Tibial nerve (tissue), 4 donors: Measurements from ENCODE around the gene TRPC5OS. TPM values are rescaled to one million over a fixed set of nuclear protein-coding genes. Genes with fewer than 3 reads are reported as not detected.

Experiments
- DNase-seq, 2 donors: peaks; one replicate each; pipeline ENCODE4 v3.0.0-alpha.2; 2019; ENCODE audit warnings: low spot score in 2 of 2
- H3K27ac ChIP-seq, 4 donors: fragments of 200-600 bp; sonication (generic) in 3 of 4; one replicate each; pipeline ENCODE4 v1.5.1; 2017 to 2019; ENCODE audit warnings: mild to moderate bottlenecking in 1 of 4
- H3K27me3 ChIP-seq, 2 donors: fragments of 200-600 bp; sonication (generic) in 1 of 2; one replicate each; pipeline versions ENCODE4 v1.5.1 to v1.6.0; 2017 to 2019
- H3K36me3 ChIP-seq, 3 donors: fragments of 200-600 bp; sonication (generic); one replicate each; pipeline ENCODE4 v1.5.1; 2018 to 2019
- H3K4me1 ChIP-seq, 4 donors: fragments of 200-600 bp; sonication (generic) in 3 of 4; one replicate each; pipeline ENCODE4 v1.5.1; 2017 to 2019
- H3K4me3 ChIP-seq, 4 donors: fragments of 200-600 bp; sonication (generic) in 3 of 4; one replicate each; pipeline ENCODE4 v1.5.1; 2017 to 2019; ENCODE audit warnings: mild to moderate bottlenecking in 1 of 4, moderate library complexity in 1 of 4
- H3K9me3 ChIP-seq, 4 donors: fragments of 200-600 bp; sonication (generic) in 3 of 4; one replicate each; pipeline ENCODE4 v1.5.1; 2017 to 2019
- EP300 ChIP-seq, 2 donors: sonication (generic); formaldehyde crosslinking; IDR thresholded peaks; one replicate each; pipeline ENCODE4 v1.6.1; 2017; ENCODE audit warnings: antibody characterized with exemption in 2 of 2, mild to moderate bottlenecking in 1 of 2
- POLR2A ChIP-seq, 2 donors: fragments of 450-650 bp; IDR thresholded peaks; one replicate each; pipeline ENCODE4 v1.6.1; 2017; ENCODE audit warnings: antibody characterized with exemption in 2 of 2, mild to moderate bottlenecking in 2 of 2, moderate library complexity in 2 of 2
- WGBS, 2 donors: methylation state at CpG; one replicate each; pipeline ENCODE4 v1.1.5; 2018; 5-methylcytosine and 5-hydroxymethylcytosine counted together
- total RNA-seq, 4 donors: library from RNA; depleted of rRNA; stranded (reverse); fragments of >200 nt; gene quantifications; one replicate each; pipeline ENCODE4 v1.1.0, GENCODE V29; 2016
- TF ChIP-seq, protein P1 (sequence below), 5 experiments: fragments of 200-600 bp in 3 of 5; fragments of 450-650 bp in 2 of 5; sonication (generic) in 3 of 5; IDR thresholded peaks; one replicate each; pipeline ENCODE4 v1.5.1; 2016 to 2019; ENCODE audit warnings: antibody characterized with exemption in 5 of 5, mild to moderate bottlenecking in 3 of 5, moderate library complexity in 2 of 5

The TRPC5OS gene
- total RNA-seq, 4 donors from 2014 or later, result not detected

DNA sequence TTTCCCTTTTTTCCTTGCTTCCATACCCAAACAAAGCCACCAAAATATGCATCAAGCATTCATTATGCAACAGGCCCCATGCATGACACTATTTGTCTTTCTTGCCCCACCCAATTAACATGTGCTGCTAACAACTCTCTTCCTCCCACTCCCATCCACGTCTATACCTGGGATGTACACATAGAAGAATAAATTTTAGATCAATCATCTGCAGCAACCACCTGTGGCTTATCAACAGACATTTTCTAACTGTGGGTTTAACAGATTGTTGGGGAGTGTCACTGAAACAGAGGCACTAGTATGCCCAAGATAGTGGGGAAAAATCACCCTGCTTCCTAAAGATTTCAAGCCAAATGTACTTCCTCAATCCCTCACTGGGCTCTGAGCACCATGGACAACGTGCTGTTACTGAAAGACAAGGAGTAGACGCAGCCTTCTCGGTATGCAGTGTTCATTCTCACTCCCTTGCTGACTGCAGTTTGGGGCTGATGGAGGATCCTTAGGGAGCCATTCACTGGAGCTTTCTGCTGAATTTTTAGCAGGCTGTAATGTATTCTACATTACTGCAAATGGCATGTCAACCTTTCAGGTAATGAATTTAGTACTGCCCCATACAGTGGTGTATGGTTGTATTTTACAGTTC, 28.4 kb upstream of the TRPC5OS start:
- 49 to 59% methylated on average over 3 to 4 of the region's 4 CpGs for WGBS, 2 donors
- Histone ChIP-seq H3K4me1 (no peaks in the 10 kb centered on the region), H3K9me3 (no peaks in the 10 kb centered on the region), H3K27ac (no peak overlapping the region), H3K4me3 (no peak overlapping the region), H3K36me3 (no peaks in the 10 kb centered on the region), H3K27me3 (peaks cover 0 to 11% of the 10 kb centered on the region in 2 donors)
- TF ChIP-seq, protein P1, sequence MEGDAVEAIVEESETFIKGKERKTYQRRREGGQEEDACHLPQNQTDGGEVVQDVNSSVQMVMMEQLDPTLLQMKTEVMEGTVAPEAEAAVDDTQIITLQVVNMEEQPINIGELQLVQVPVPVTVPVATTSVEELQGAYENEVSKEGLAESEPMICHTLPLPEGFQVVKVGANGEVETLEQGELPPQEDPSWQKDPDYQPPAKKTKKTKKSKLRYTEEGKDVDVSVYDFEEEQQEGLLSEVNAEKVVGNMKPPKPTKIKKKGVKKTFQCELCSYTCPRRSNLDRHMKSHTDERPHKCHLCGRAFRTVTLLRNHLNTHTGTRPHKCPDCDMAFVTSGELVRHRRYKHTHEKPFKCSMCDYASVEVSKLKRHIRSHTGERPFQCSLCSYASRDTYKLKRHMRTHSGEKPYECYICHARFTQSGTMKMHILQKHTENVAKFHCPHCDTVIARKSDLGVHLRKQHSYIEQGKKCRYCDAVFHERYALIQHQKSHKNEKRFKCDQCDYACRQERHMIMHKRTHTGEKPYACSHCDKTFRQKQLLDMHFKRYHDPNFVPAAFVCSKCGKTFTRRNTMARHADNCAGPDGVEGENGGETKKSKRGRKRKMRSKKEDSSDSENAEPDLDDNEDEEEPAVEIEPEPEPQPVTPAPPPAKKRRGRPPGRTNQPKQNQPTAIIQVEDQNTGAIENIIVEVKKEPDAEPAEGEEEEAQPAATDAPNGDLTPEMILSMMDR (IDR thresholded peaks at IDR 0.05), result no peak
- TF ChIP-seq EP300 (IDR thresholded peaks at IDR 0.05), result no peak
- TF ChIP-seq POLR2A (IDR thresholded peaks at IDR 0.05), result no peak
- no peak for DNase-seq

DNA sequence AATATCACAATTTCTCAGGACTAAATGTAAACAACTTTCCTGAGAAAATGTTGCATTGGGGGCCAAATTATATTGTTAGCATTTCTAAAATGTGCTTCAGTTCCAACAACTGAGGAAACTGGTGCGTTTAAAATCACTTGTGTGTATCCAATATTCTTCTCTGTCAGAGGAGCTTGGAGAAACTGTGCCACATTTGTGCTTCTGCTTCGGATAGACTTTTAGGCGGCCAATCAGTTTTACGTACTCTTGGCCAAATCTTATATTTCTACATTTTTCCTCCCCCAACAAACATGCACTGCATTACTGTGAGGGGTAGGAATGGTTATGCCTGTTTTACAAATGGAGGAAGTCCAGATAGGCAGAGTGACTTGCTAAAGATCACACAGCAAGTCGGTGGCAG, 27.4 kb upstream of the TRPC5OS start:
- TF ChIP-seq, protein P1 (IDR thresholded peaks at IDR 0.05), result no peak
- TF ChIP-seq EP300 (IDR thresholded peaks at IDR 0.05) (no peak), POLR2A (IDR thresholded peaks at IDR 0.05) (no peak)
- DNase-seq, result no peak
- no peak overlapping the region for H3K4me3 ChIP-seq
- no peaks in the 10 kb centered on the region for H3K36me3 ChIP-seq
- no peaks in the 10 kb centered on the region for H3K4me1 ChIP-seq
- 79 to 83% methylated on average over 5 of the region's 5 CpGs for WGBS, 2 donors
- H3K27ac ChIP-seq, result no peak overlapping the region
- H3K9me3 ChIP-seq, result no peaks in the 10 kb centered on the region
- H3K27me3 ChIP-seq, result peaks cover 0 to 16% of the 10 kb centered on the region in 2 donors

DNA sequence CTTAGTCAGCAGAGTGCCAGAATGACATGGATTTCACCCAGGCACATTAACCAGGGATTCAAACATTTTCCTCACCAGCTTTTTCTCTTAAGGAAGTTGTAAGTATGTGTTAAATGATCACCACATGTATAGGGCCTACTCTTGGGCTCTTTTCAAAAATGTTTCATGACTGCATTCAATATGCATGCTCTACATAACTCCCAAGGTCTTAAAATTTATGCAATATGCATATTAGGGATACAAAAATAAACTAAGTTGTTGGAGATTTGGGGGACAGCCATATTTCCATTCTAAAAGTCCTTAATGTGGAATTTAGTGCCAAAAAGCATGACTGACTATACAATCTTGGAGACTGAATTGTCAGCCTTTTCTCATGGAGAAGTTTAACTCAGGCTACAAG, 25.0 kb upstream of the TRPC5OS start:
- no peak for DNase-seq
- peaks cover 0 to 16% of the 10 kb centered on the region in 2 donors for H3K27me3 ChIP-seq
- no peak overlapping the region for H3K4me3 ChIP-seq
- H3K27ac ChIP-seq, result no peak overlapping the region
- TF ChIP-seq, protein P1 (IDR thresholded peaks at IDR 0.05), result no peak
- TF ChIP-seq EP300 (IDR thresholded peaks at IDR 0.05) (no peak), POLR2A (IDR thresholded peaks at IDR 0.05) (no peak)
- no peaks in the 10 kb centered on the region for H3K4me1 ChIP-seq
- H3K9me3 ChIP-seq, result no peaks in the 10 kb centered on the region
- no peaks in the 10 kb centered on the region for H3K36me3 ChIP-seq

DNA sequence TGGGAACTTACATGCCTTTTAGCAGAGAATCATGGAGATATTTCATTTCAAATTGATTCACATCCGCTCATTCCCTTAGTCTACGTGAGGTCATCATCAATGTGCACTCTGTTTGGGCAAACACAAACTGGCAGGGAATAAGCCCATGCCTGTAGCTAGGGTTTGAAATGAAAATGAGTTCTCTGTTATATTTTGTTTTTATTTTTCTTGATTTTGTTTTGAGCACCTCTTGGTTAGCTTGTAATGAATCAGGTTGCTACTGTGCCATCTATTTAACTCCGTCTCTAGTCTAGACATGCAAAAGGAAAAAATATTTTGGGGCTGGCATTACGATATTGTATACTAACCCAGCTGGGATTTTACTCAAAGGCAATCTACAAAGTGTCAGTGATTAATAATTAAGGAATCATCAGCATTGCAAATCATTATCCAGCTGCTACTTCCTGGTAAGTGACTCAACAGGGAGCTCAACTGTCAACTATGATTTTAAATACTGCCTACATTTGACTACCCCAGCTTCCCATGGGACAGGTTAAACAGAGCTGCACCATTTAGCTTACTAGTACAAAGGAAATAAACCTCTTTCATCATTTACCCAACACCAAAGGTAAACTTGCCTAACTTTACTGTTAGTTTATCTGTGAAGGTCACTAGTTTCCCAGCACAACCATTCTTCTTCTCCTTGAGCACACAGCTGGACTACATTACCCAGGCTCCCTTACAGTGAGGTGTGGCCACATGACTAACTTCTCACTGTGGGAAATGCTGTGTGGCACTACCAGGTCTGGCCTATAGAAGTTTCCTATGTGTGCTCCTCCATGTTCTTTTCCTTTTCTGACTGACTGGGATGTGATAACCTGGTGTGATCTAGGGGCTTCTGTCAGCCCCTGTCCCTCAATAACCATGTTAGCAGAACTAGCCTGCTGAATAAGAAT, 21.2 kb upstream of the TRPC5OS start:
- peaks cover 0 to 25% of the 10 kb centered on the region in 2 donors for H3K27me3 ChIP-seq
- no peaks in the 10 kb centered on the region for H3K4me1 ChIP-seq
- TF ChIP-seq EP300 (IDR thresholded peaks at IDR 0.05), result no peak
- TF ChIP-seq POLR2A (IDR thresholded peaks at IDR 0.05), result no peak
- TF ChIP-seq, protein P1 (IDR thresholded peaks at IDR 0.05), result no peak
- no peaks in the 10 kb centered on the region for H3K9me3 ChIP-seq
- no peak overlapping the region for H3K27ac ChIP-seq
- H3K4me3 ChIP-seq, result no peak overlapping the region
- DNase-seq, result no peak
- no peaks in the 10 kb centered on the region for H3K36me3 ChIP-seq
- 75 to 95% methylated on average over 4 of the region's 4 CpGs for WGBS, 2 donors

DNA sequence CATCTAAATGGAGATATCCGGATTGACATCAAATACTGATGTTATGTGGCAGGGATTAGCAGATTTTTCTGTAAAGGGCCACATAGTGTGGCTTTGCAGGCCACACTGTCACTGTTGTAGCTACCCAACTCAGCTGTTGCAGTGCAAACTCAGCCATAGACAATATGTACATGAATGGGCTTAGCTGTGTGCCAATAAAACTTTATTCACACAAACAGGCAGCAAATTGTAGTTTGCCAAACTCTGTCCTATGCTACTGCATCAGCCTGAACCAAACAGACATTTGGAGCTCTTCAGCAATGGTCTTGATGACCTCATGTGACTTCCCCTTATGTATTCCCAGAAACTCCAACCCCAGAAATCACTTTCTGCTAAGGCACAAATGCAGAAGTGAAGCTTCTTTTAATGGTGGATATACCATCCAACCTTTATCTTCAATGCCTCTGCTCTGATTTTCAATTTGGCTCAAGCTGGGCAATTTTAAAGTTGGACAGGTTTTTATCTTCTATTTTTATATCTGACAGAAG, 18.4 kb upstream of the TRPC5OS start:
- no peak overlapping the region for H3K27ac ChIP-seq
- TF ChIP-seq EP300 (IDR thresholded peaks at IDR 0.05) (no peak), POLR2A (IDR thresholded peaks at IDR 0.05) (no peak)
- TF ChIP-seq, protein P1 (IDR thresholded peaks at IDR 0.05), result no peak
- no peak overlapping the region for H3K4me3 ChIP-seq
- H3K4me1 ChIP-seq, result no peaks in the 10 kb centered on the region
- H3K36me3 ChIP-seq, result no peaks in the 10 kb centered on the region
- no peak for DNase-seq
- no peaks in the 10 kb centered on the region for H3K9me3 ChIP-seq
- H3K27me3 ChIP-seq, result peaks cover 0 to 34% of the 10 kb centered on the region in 2 donors
- WGBS, 2 donors, result 54 to 80% methylated on average over 1 of the region's 1 CpG
